Body of pancreas (tissue), 4 donors: ENCODE measurements around the gene CAMK2N2. TPM values are rescaled to one million over a fixed set of nuclear protein-coding genes. Genes with fewer than 3 reads are reported as not detected.

ENCODE experiments used
- ATAC-seq: fragments of 150-250 bp; one replicate; pipeline ENCODE4 v1.9.1; 2016
- DNase-seq, 4 donors: peaks; one replicate each; pipeline ENCODE4 v3.0.0-alpha.2; 2019
- H3K27ac ChIP-seq, 4 donors: fragments of 200-600 bp; sonication (generic); 1 replicate in 3 of 4; 2 replicates in 1 of 4; pipeline versions ENCODE4 v1.5.1 to v1.6.1; 2016 to 2019; ENCODE audit warnings: mild to moderate bottlenecking in 1 of 4, mixed read lengths in 1 of 4, moderate library complexity in 1 of 4
- H3K27me3 ChIP-seq, 2 donors: fragments of 200-600 bp; sonication (generic); one replicate each; pipeline ENCODE4 v1.6.0; 2016; ENCODE audit warnings: mild to moderate bottlenecking in 1 of 2
- H3K36me3 ChIP-seq, 2 donors: fragments of 200-600 bp; sonication (generic); replicated peaks in 1 of 2; 2 replicates each; pipeline ENCODE4 v1.5.1; 2016; ENCODE audit warnings: low read depth in 2 of 2; ENCODE audit not compliant: insufficient read depth in 1 of 2
- H3K4me1 ChIP-seq: fragments of 200-600 bp; sonication (generic); one replicate; pipeline ENCODE4 v1.6.0; 2016
- H3K4me3 ChIP-seq, 2 donors: fragments of 200-600 bp; sonication (generic); 1 replicate in 1 of 2; 2 replicates in 1 of 2; pipeline ENCODE4 v1.5.1; 2016 to 2019
- H3K9me3 ChIP-seq, 3 donors: fragments of 200-600 bp; sonication (generic); 1 replicate in 2 of 3; 2 replicates in 1 of 3; pipeline ENCODE4 v1.5.1; 2016
- POLR2A ChIP-seq, 3 donors: fragments of 450-650 bp; IDR thresholded peaks; one replicate each; pipeline ENCODE4 v1.6.1; 2016; ENCODE audit warnings: antibody characterized with exemption in 3 of 3, mild to moderate bottlenecking in 2 of 3
- WGBS, 2 donors: methylation state at CpG; one replicate each; pipeline ENCODE4 v1.1.5; 2017; 5-methylcytosine and 5-hydroxymethylcytosine counted together
- intact Hi-C: fragments of 100-400 bp; cut with DNase I; formaldehyde crosslinking; loops from one replicate; pipeline ENCODE4 v1.15.1; 2023
- total RNA-seq, 2 donors: library from RNA; depleted of rRNA; stranded (reverse); fragments of >200 nt; gene quantifications; one replicate each; pipeline ENCODE4 v1.1.0, GENCODE V29; 2016
- TF ChIP-seq, protein P1 (sequence below), 7 experiments: fragments of 450-650 bp in 4 of 7; fragments of 200-600 bp in 3 of 7; sonication (generic) in 3 of 7; IDR thresholded peaks; one replicate each; pipeline ENCODE4 v1.5.1; 2016 to 2019; ENCODE audit warnings: antibody characterized with exemption in 7 of 7

Gene CAMK2N2
- total RNA-seq: 1 to 10 TPM; 1.6 to 1.8 TPM

DNA sequence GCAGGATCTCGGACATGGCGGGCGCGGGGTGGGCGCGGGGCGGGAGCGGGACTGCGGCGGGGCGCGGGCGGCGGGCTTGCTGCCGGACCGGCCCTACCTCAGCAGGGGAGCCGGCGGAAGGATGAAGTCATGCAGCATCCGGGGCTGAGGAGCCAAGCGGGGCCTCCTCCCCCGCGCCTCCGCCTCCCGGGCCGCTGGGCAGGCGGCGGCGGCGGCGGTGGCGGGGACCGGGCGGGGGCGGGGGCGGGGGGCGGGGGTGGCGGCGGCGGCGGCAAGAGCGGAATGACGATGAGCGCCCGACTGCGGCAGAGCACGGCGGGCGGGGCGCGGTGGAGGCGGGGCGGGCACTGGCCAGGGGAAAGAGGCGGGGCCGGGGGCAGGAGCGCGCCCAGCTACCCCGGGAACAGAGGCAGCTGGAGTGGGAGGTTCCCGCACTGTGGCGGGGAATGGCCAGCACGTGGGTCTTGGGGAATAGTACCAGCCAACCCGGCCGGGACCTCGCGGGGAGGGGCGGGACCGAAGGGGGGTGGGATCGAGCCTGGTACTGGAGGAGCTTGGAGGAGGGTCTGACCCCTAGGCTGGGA, at the start of gene CAMK2N2:
TSS of gene CAMK2N2 (minus strand) at position 284 of the 584 bp plus-strand sequence. CDS start at position 16, 268 bp downstream.
- Histone ChIP-seq H3K4me1 (peaks cover 30% of the 10 kb centered on the region), H3K27me3 (no peaks in the 10 kb centered on the region), H3K36me3 (no peaks in the 10 kb centered on the region), H3K9me3 (no peaks in the 10 kb centered on the region), H3K27ac (peak within 1 kb of the TSS; percentile 86 to 99 (median 96)), H3K4me3 (peak within 1 kb of the TSS; percentile 21 to 34)
- TF ChIP-seq, protein P1, sequence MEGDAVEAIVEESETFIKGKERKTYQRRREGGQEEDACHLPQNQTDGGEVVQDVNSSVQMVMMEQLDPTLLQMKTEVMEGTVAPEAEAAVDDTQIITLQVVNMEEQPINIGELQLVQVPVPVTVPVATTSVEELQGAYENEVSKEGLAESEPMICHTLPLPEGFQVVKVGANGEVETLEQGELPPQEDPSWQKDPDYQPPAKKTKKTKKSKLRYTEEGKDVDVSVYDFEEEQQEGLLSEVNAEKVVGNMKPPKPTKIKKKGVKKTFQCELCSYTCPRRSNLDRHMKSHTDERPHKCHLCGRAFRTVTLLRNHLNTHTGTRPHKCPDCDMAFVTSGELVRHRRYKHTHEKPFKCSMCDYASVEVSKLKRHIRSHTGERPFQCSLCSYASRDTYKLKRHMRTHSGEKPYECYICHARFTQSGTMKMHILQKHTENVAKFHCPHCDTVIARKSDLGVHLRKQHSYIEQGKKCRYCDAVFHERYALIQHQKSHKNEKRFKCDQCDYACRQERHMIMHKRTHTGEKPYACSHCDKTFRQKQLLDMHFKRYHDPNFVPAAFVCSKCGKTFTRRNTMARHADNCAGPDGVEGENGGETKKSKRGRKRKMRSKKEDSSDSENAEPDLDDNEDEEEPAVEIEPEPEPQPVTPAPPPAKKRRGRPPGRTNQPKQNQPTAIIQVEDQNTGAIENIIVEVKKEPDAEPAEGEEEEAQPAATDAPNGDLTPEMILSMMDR (IDR thresholded peaks at IDR 0.05): no peak
- peak in 1 of 3 donors; percentile 52 for TF ChIP-seq POLR2A (IDR thresholded peaks at IDR 0.05)
- DNase-seq (peak; percentile 97), ATAC-seq (peak; percentile 83)
- intact Hi-C loops: no loop called here
- 0% methylated on average over 5 to 31 of the region's 67 CpGs for WGBS, 2 donors

DNA sequence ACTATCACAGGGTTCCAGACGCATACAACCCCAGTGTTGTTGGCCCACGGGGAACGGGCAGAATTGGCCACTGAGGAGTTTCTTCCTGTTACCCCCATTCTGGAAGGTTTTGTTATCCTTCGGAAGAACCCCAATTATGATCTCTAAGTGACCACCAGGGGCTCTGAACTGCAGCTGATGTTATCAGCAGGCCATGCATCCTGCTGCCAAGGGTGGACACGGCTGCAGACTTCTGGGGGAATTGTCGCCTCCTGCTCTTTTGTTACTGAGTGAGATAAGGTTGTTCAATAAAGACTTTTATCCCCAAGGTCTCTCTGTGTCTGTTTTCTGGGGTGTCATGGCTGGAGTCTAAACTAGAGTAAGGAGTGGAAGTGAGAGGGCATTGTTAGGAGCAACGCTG, 47.4 kb upstream of the CAMK2N2 start:
- intact Hi-C loops: no loop called here
- no peak overlapping the region for H3K27ac ChIP-seq
- H3K4me3 ChIP-seq: no peak overlapping the region
- H3K9me3 ChIP-seq: no peaks in the 10 kb centered on the region
- H3K36me3 ChIP-seq: peaks cover 5 to 27% of the 10 kb centered on the region in 2 donors
- WGBS, 2 donors: 79% methylated on average over 7 of the region's 7 CpGs
- H3K4me1 ChIP-seq: peaks cover under 1% of the 10 kb centered on the region
- ATAC-seq: no peak
- no peaks in the 10 kb centered on the region for H3K27me3 ChIP-seq
- no peak for DNase-seq
- TF ChIP-seq, protein P1 (IDR thresholded peaks at IDR 0.05): no peak
- TF ChIP-seq POLR2A (IDR thresholded peaks at IDR 0.05): no peak

DNA sequence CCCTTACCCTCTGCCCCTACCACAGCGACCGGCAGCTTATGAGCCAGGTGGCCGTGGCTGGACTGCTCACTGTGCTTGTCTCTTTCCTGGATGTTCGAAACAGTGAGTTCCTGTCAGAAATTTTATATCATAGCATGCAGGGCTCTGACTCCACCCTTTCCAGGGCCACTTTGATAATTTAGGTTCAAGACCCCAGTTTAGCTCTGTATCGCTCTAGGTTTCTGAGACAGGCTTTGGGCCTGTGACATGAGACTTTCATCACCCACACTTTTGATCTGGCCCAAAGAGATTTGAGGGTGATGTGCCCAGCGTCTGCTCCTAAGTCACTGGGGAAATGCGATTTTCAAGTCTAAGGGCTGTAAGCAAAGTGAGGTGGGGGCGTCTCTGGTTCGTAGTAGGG, 46.6 kb upstream of the CAMK2N2 start:
- Histone ChIP-seq H3K36me3 (peaks cover 5 to 35% of the 10 kb centered on the region in 2 donors), H3K4me3 (no peak overlapping the region), H3K9me3 (no peaks in the 10 kb centered on the region), H3K4me1 (no peaks in the 10 kb centered on the region), H3K27ac (no peak overlapping the region), H3K27me3 (no peaks in the 10 kb centered on the region)
- DNase-seq: no peak
- TF ChIP-seq, protein P1 (IDR thresholded peaks at IDR 0.05): no peak
- TF ChIP-seq POLR2A (IDR thresholded peaks at IDR 0.05): no peak
- intact Hi-C loops: no loop called here
- no peak for ATAC-seq
- WGBS, 2 donors: 89 to 94% methylated on average over 9 of the region's 9 CpGs

DNA sequence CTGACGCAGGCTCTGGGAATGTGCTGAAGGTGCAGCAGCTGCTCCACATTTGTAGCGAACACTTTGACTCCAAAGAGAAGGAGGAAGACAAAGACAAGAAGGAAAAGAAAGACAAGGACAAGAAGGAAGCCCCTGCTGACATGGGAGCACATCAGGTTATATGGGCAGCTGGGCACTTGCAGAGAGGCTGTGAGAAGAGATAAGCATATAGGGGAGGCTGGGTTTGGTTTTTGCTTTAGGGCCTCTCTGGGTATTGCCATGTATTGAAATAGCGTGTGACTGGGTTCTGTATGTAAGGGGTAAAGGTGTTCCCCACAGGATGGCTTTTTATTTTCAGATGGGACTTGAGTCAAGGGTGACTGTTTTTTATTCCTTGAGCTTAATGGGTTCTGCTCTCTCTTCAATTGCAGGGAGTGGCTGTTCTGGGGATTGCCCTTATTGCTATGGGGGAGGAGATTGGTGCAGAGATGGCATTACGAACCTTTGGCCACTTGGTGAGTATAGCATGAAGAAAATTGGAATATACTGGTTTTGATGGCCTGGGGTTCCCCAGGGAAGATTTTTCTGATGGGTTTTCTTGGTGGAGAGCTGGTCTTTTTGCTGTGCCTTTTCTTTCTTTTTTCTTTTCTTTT, 45.1 kb upstream of the CAMK2N2 start:
- WGBS, 2 donors: 71 to 80% methylated on average over 4 of the region's 4 CpGs
- Histone ChIP-seq H3K4me3 (no peak overlapping the region), H3K27ac (no peak overlapping the region), H3K9me3 (no peaks in the 10 kb centered on the region), H3K36me3 (peaks cover 16 to 42% of the 10 kb centered on the region in 2 donors), H3K27me3 (no peaks in the 10 kb centered on the region), H3K4me1 (no peaks in the 10 kb centered on the region)
- no peak for DNase-seq
- intact Hi-C loops: no loop called here
- TF ChIP-seq, protein P1 (IDR thresholded peaks at IDR 0.05): no peak
- TF ChIP-seq POLR2A (IDR thresholded peaks at IDR 0.05): no peak
- no peak for ATAC-seq
